GM19463 (cell line): ENCODE results near the gene FAM167B.

Experiments
- ATAC-seq: cut with Tn5 transposase; IDR thresholded peaks from one replicate; pipeline ENCODE4 v1.9.1; 2021; ENCODE audit warnings: mild to moderate bottlenecking, moderate library complexity; ENCODE audit not compliant: unreplicated experiment

The FAM167B gene

GRCh38 chr1:32246888-32247273 is at the start of gene FAM167B:
Gene FAM167B (plus strand): TSS chr1:32247222. CDS start chr1:32247422, 200 bp downstream.
- no peak for ATAC-seq

DNA sequence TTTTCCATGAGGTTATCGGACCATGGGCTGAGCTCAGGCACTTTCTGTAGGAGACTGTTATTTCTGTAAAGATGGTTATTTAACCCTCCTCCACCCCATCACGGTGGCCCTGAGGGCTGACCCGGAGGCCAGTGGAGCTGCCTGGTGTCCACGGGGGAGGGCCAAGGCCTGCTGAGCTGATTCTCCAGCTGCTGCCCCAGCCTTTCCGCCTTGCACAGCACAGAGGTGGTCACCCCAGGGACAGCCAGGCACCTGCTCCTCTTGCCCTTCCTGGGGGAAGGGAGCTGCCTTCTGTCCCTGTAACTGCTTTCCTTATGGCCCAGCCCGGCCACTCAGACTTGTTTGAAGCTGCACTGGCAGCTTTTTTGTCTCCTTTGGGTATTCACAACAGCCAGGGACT is 49.2 kb upstream of the FAM167B start:
- no peak for ATAC-seq

- no peak for ATAC-seq
Measured at GRCh38 chr1:32198237-32199042, 48.6 kb upstream of the FAM167B start.

- ATAC-seq = no peak
Measured at GRCh38 chr1:32199043-32199716, 47.8 kb upstream of the FAM167B start.

GRCh38 chr1:32199717-32200072 is 47.3 kb upstream of the FAM167B start:
- no peak for ATAC-seq

GRCh38 chr1:32200226-32201010 is 46.6 kb upstream of the FAM167B start, which contains the start of gene CCDC28B:
Gene CCDC28B (plus strand): TSS chr1:32200595. CDS start chr1:32201936, 1,341 bp downstream.
- peak; percentile 42 for ATAC-seq

DNA sequence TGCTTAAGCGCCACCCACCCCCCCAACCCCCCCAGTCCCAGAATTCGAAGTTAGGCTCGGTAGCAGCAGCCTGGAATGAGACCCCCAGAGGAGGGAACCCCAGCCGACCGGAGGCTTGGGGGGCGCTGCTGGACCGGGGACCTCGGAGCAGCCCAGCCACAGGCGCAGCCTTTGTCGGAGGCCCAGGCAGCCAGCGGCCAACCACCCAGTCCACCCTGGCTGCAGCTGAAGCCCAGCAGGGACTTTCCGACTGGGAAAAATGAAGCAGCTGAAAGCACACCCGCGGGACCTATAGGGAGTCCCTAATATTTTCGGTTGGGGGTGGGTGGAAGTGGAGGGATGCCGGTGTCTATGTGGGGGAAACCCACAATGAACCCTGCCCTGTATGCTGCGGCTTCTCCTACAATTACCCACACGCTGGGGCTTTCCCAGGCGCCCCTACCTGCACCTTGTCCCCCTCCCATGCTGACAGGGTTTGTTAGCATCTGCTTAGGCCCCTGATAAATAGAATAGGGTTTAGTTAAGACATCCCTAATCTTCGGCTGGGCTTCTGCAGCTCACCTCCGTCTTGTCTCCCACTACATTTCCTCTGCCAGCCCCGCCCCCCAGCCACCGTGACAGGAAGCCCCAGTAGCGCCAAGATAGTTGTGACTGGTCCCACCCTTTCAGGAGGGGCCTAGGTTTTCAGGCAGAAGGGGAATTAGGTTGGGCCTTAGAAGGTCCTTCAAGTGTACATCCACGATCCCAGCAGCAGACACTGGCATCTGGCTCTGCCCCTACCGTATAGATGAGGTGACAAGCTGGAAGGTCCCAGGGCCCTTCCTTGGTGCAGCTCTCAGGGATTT is 45.8 kb upstream of the FAM167B start:
- ATAC-seq = peak; percentile 35

DNA sequence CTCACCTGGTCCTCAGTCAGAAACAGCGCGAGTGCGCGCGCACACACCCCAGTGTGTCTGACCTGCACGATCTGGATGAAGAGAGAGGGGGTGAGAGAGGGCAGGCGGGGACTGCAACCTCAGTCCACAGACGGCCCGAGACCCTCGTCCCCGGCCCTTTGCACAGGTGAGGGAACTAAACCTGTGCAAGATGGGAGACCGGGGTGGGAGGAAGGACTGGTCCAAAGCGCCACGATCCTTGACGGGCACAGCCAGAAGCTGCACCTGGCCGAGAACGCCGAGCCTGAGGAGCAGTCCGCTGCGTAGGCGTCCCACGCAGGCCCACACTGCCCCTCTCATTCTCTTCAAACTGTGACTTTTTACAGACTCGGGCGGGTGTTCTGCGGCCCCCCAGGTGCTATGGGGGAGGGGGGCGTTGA is 42.1 kb upstream of the FAM167B start:
- ATAC-seq = no peak

GRCh38 chr1:32205401-32206370 is 41.3 kb upstream of the FAM167B start, which contains the start of gene IQCC:
Gene IQCC (plus strand): TSS chr1:32205671. CDS start chr1:32205682, 11 bp downstream.
- ATAC-seq = peak; percentile 67

GRCh38 chr1:32208469-32208868 is 38.6 kb upstream of the FAM167B start:
- no peak for ATAC-seq

- ATAC-seq = no peak
Measured at GRCh38 chr1:32208891-32209328, 38.1 kb upstream of the FAM167B start, which contains the start of gene DCDC2B. Gene DCDC2B (plus strand): TSS chr1:32209089. CDS start chr1:32209094, 5 bp downstream.

- no peak for ATAC-seq
Measured at GRCh38 chr1:32215629-32216480, 31.2 kb upstream of the FAM167B start.

DNA sequence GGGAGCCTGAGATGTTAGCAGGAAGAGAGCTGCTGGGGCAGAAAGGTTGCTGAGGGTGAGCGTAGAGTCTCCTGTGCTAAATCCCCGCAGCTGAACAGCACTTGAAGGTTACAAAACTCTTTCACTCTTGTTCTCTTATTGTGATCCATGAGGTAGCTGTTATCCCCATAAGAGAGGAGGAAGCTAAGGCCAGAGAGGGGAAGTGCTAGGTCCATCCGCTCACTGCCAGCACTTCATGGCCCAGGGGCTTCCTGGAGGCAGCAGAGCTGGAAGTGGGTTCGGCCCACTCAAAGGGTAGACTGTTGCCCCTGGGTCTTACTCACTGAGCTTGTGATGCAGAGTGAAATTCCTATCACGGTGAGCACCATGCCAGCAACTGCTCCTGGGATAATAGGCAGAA is 30.5 kb upstream of the FAM167B start:
- no peak for ATAC-seq

DNA sequence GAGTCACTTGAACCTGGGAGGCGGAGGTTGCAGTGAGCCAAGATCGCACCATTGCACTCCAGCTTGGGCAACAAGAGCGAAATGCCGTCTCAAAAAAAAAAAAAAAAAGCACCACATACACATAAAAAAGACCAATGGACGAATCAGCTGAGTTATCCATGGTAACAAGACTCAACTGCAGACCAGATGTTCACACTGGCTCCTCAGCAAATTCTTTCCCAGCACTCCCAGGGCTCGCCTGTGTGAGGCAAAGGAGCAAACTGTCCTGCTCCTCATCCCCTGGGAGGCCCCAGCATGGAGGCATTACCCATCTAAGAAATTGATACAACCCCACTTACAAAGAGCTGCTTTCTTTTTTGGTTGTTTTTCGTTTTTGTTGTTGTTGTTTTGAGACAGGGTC is 28.0 kb upstream of the FAM167B start:
- ATAC-seq = no peak

DNA sequence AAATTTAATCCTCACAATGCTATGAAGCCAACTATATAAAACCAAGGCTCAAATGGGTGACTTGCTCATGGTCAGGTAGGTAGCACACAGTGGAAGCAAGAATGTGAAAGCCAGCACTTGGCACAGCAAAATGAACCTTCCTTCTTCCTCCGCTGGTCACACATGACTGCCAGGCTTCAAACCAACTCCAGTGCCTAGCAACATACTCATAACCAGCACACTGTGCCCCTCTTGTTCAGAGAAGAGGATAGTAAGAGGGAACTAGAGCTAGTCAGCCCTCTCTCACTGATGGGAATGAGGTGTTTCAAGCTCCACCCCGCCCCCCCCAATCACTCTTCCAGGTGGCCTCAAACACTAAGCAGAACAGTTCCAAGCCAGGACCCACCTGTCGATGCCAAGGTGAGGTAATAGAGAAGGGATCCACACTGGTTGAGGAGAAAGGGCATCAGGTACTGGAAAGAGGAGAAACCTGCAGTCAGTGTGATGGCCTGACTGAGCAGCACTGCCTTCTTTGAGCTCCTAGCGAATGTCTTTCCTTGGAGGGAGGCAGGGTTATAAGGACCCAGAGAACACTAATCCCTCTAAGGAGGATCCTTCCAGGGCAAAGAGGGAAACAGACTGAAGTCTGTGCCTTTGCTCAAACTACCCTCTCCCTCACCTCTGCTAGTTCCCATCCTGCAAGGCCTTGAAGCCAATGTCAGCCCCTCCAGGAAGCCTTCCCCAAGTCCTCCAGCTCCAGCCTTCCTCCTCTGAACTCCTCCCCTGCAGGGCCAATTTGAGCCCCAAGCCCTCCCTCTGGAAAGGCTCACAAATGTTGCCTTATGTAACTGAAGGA is 26.1 kb upstream of the FAM167B start:
- ATAC-seq = no peak

DNA sequence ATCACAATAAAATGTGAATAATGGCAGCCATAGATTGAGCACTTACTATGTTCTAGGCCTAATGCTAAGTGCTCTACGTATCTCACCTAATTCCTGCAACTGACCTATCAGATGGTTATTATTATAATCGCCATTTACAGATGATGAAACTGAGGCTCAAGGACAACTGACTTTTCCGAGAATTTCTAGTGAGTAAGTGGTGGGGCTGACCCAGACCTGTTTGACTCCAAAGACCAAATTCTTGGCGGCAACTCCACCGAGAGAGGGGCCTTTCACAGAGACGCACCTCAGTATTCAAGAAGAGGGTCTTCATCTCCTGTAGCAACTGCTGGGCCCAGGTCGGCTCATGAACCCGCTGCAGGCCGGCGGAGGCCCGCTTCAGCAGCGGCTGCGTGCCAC is 25.4 kb upstream of the FAM167B start:
- ATAC-seq = no peak
